Endodermal cell (in vitro differentiated cells): ENCODE results near the gene TAP2. TPM values are rescaled to one million over a fixed set of nuclear protein-coding genes. Genes with fewer than 3 reads are reported as not detected.

Experiments used
- DNase-seq: peaks from one replicate; pipeline ENCODE4 v3.0.0-alpha.2; 2017
- H3K27ac ChIP-seq: 2 replicates; pipeline ENCODE4 v1.5.1; 2013; ENCODE audit warnings: mild to moderate bottlenecking, low read depth, low read length, moderate library complexity
- H3K27me3 ChIP-seq: 2 replicates; pipeline ENCODE4 v1.6.1; 2013; ENCODE audit warnings: mild to moderate bottlenecking, low read length, moderate library complexity; ENCODE audit not compliant: insufficient read depth, control insufficient read depth, poor library complexity, severe bottlenecking
- H3K36me3 ChIP-seq: 2 replicates; pipeline ENCODE4 v1.7.0; 2013; ENCODE audit warnings: mild to moderate bottlenecking, low read length, moderate library complexity; ENCODE audit not compliant: control insufficient read depth, insufficient read depth
- H3K4me1 ChIP-seq: one replicate; pipeline ENCODE4 v1.7.0; 2013; ENCODE audit warnings: low read length; ENCODE audit not compliant: control insufficient read depth, insufficient read depth
- H3K4me3 ChIP-seq: 2 replicates; pipeline ENCODE4 v1.5.1; 2013; ENCODE audit warnings: mild to moderate bottlenecking, low read length, moderate library complexity
- H3K9ac ChIP-seq: 2 replicates; pipeline ENCODE4 v1.6.1; 2013; ENCODE audit warnings: mild to moderate bottlenecking, low read length, moderate library complexity; ENCODE audit not compliant: poor library complexity, severe bottlenecking; ENCODE audit errors: extremely low read depth
- H3K9me3 ChIP-seq: 2 replicates; pipeline ENCODE4 v1.6.1; 2013; ENCODE audit warnings: mild to moderate bottlenecking, low read length, moderate library complexity; ENCODE audit not compliant: control insufficient read depth
- H3K27ac Mint-ChIP-seq: 2 replicates; pipeline ENCODE4 v1.8.0; 2020; ENCODE audit warnings: mixed read lengths
- H3K27me3 Mint-ChIP-seq: 2 replicates; pipeline ENCODE4 v1.8.0; 2021; ENCODE audit warnings: mild to moderate bottlenecking, mixed read lengths; ENCODE audit not compliant: insufficient read depth
- H3K36me3 Mint-ChIP-seq: 2 replicates; pipeline ENCODE4 v1.8.0; 2020; ENCODE audit warnings: low read depth, mixed read lengths
- H3K4me1 Mint-ChIP-seq: 2 replicates; pipeline ENCODE4 v1.8.0; 2020; ENCODE audit warnings: mixed read lengths
- H3K4me3 Mint-ChIP-seq: 2 replicates; pipeline ENCODE4 v1.8.0; 2020; ENCODE audit warnings: mild to moderate bottlenecking, moderate library complexity, mixed read lengths
- H3K9me3 Mint-ChIP-seq: 2 replicates; pipeline ENCODE4 v1.8.0; 2020; ENCODE audit warnings: mild to moderate bottlenecking, mixed read lengths
- WGBS, 2 experiments: methylation state at CpG; one replicate each; pipeline versions ENCODE4 v1.1.5 to v1.1.7; 2013; ENCODE audit warnings: missing lambda C conversion rate in 2 of 2, mixed read lengths in 1 of 2; ENCODE audit not compliant: insufficient coverage in 1 of 2, insufficient read length in 1 of 2; 5-methylcytosine and 5-hydroxymethylcytosine counted together
- total RNA-seq, 2 donors: library from RNA; stranded (reverse); fragmentation: NEBNext Ultra II Directional in 1 of 2; extraction: Animal tissue kit (Norgen Biotek cat#: 25700) in 1 of 2; gene quantifications; 2 replicates in 1 of 2; 3 replicates in 1 of 2; pipeline ENCODE4 v1.2.1, GENCODE V29; 2021
- TF ChIP-seq, protein P1 (sequence below): fragments of 200-600 bp; sonication (generic); conservative IDR thresholded peaks from 2 replicates; pipeline ENCODE4 v1.5.0; 2021; ENCODE audit warnings: antibody characterized with exemption, mild to moderate bottlenecking

TAP2 gene
- total RNA-seq, 2 donors from 2014 or later: 3.4 to 6.6 TPM

DNA sequence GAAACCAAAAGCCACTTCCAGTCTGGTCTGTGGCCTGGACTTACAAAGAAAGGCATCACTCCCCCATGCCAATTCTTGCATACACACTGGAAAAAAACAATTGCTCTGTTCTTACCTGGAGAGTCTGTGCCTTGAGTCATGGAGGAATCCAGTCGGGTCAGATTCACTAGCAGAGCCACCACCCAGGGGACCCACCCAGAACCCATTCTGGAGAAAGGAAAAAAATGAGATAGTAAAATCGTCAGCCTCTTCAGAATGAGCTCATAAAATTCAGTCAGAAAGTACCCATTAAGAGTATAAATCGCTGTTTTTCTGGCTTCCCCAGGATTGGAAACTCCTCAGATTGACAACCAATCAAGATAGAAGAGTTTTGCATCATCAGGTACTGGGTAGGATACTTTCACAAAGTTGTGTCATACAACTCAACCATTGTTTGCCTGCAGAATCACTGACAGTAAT is 21.8 kb downstream of the TAP2 start, which contains the start of gene HLA-DOB:
TSS of gene HLA-DOB (minus strand) at position 257 of the 459 bp plus-strand sequence. CDS start at position 206, 51 bp downstream.
- Mint-ChIP-seq H3K4me3 (no peak within 1 kb of the TSS), H3K27ac (no peak within 1 kb of the TSS), H3K27me3 (peaks cover 16% of the 10 kb centered on the region), H3K4me1 (no peaks in the 10 kb centered on the region), H3K9me3 (no peaks in the 10 kb centered on the region), H3K36me3 (no peaks in the 10 kb centered on the region)
- H3K4me1 ChIP-seq: no peaks in the 10 kb centered on the region
- TF ChIP-seq, protein P1, sequence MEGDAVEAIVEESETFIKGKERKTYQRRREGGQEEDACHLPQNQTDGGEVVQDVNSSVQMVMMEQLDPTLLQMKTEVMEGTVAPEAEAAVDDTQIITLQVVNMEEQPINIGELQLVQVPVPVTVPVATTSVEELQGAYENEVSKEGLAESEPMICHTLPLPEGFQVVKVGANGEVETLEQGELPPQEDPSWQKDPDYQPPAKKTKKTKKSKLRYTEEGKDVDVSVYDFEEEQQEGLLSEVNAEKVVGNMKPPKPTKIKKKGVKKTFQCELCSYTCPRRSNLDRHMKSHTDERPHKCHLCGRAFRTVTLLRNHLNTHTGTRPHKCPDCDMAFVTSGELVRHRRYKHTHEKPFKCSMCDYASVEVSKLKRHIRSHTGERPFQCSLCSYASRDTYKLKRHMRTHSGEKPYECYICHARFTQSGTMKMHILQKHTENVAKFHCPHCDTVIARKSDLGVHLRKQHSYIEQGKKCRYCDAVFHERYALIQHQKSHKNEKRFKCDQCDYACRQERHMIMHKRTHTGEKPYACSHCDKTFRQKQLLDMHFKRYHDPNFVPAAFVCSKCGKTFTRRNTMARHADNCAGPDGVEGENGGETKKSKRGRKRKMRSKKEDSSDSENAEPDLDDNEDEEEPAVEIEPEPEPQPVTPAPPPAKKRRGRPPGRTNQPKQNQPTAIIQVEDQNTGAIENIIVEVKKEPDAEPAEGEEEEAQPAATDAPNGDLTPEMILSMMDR: no peak
- no peak within 1 kb of the TSS for H3K4me3 ChIP-seq
- H3K27me3 ChIP-seq: peaks cover 6% of the 10 kb centered on the region
- WGBS, 2 experiments: 83 to 92% methylated on average over 2 to 3 of the region's 3 CpGs
- no peaks in the 10 kb centered on the region for H3K9me3 ChIP-seq
- DNase-seq: no peak
- H3K9ac ChIP-seq: no peak within 1 kb of the TSS
- no peak within 1 kb of the TSS for H3K27ac ChIP-seq
- H3K36me3 ChIP-seq: no peaks in the 10 kb centered on the region

DNA sequence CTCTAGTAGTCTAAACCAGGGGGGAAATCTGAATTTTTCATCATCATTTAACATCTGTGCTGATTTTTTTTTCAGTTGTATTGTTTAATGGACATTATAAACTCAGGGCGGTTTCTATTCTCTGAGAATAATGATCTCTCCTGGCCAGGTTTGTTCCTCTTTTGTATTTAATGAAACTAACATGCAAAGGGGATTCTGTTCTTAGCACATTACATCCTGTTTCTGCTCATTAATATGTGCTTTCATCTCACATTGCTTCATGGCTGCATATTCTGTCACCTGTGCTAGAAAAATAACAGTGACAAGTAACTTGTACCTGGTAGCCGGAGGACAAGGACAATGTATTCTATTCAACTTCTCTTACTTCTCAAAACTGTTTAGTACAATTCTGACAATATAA is 22.5 kb downstream of the TAP2 start:
- no peak overlapping the region for H3K9ac ChIP-seq
- no peak overlapping the region for H3K4me3 ChIP-seq
- H3K4me1 ChIP-seq: no peaks in the 10 kb centered on the region
- no peaks in the 10 kb centered on the region for H3K9me3 Mint-ChIP-seq
- H3K36me3 Mint-ChIP-seq: no peaks in the 10 kb centered on the region
- no peaks in the 10 kb centered on the region for H3K4me1 Mint-ChIP-seq
- DNase-seq: no peak
- 93 to 100% methylated on average over 1 to 2 of the region's 2 CpGs for WGBS, 2 experiments
- no peak overlapping the region for H3K27ac ChIP-seq
- H3K27me3 Mint-ChIP-seq: peaks cover 16% of the 10 kb centered on the region
- peaks cover 12% of the 10 kb centered on the region for H3K27me3 ChIP-seq
- no peaks in the 10 kb centered on the region for H3K9me3 ChIP-seq
- no peaks in the 10 kb centered on the region for H3K36me3 ChIP-seq
- H3K4me3 Mint-ChIP-seq: no peak overlapping the region
- H3K27ac Mint-ChIP-seq: no peak overlapping the region
- TF ChIP-seq, protein P1: no peak

DNA sequence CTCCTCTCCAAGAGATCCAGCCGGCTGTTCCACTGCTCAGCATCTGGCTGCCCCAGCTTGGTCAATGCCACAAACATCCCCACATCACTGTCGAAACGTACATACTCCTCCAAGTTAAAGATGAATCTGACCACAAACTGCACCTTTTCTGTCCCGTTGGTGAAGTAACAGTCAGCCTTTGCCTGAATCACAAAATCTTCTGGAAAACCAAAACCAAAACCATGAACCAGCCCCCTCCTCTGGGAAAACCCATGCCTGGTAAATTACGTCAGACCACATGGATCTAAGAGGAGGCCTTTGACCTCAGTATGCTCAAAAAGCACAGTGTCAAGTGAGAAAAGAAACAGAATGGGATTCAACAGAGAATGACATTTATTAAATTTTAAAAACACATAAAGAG is 23.4 kb downstream of the TAP2 start:
- no peak overlapping the region for H3K27ac Mint-ChIP-seq
- no peak overlapping the region for H3K9ac ChIP-seq

More for the DNA sequence above, 23.4 kb downstream of the TAP2 start:
- peaks cover 16% of the 10 kb centered on the region for H3K27me3 Mint-ChIP-seq
- H3K36me3 Mint-ChIP-seq: no peaks in the 10 kb centered on the region
- no peaks in the 10 kb centered on the region for H3K9me3 Mint-ChIP-seq
- WGBS, 2 experiments: 90 to 96% methylated on average over 3 to 5 of the region's 5 CpGs
- Histone ChIP-seq H3K4me1 (no peaks in the 10 kb centered on the region), H3K36me3 (no peaks in the 10 kb centered on the region), H3K27me3 (peaks cover 12% of the 10 kb centered on the region), H3K9me3 (no peaks in the 10 kb centered on the region), H3K27ac (no peak overlapping the region), H3K4me3 (no peak overlapping the region)
- H3K4me1 Mint-ChIP-seq: no peaks in the 10 kb centered on the region
- no peak overlapping the region for H3K4me3 Mint-ChIP-seq
- TF ChIP-seq, protein P1: no peak
- DNase-seq: no peak
